HG03439 (cell line): ENCODE results near the gene SPAG5.

ENCODE experiments used
- ATAC-seq: cut with Tn5 transposase; IDR thresholded peaks from one replicate; pipeline ENCODE4 v1.9.1; 2021; ENCODE audit warnings: mild to moderate bottlenecking, moderate library complexity; ENCODE audit not compliant: unreplicated experiment

Gene SPAG5

DNA sequence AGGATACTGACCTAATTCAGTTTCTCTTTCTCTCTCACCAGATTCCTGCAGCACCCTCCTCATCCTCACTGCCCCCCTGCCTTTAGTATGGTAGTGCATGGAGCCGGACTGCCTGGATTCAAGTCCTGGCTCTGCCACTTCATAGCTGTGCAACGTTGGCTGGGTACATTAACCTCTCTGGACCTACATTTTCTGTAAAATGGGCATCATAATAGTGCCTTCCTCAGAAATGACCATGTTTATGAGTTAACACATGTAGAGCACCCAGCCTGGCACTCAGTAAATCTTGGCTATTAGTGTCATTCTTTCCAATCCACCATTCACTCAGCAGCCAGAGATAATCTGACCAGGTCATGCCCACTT, 53.7 kb downstream of the SPAG5 start:
- no peak for ATAC-seq

GRCh38 chr17:28544402-28545140, 54.3 kb downstream of the SPAG5 start:
- no peak for ATAC-seq

- ATAC-seq: no peak
These were observed 57.4 kb downstream of the SPAG5 start for GRCh38 chr17:28541439-28541838.

DNA sequence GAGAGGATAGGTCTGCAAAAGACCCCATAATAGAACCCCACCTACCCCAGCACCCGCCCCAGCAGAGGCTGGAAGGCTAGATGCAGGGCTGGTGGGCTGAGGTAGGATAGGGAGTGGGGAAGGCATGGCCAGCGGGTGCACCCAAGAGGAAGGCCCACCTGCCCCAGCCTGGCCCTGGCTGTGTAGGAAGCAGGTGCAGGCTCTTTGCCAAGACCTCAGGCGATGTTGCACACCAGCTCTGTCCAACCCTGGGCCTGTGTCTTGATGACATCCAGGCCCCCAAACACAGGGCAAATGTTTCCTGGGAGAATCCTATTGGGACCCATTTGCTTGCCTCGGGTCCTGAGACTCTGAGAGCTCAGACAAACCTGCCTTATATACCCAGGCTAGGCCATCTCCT, 58.6 kb downstream of the SPAG5 start:
- ATAC-seq: no peak

GRCh38 chr17:28538296-28538895, 60.4 kb downstream of the SPAG5 start:
- ATAC-seq: no peak

DNA sequence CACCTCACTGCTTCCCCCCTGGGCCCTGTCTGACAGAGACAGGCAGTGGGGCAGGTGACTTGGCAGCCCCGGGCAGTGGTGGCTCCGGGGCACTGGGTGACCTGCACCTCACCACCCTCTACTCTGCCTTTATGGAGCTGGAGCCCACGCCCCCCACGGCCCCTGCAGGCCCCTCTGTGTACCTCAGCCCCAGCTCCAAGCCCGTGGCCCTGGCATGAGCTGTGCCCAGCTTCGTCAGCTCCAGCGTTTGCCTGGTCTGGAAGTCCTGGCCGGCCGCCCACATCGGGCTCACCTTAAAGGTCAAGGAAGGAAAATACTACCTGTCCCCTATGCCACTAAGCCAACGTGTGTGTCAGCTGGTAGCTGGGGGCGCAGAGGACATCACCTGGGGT, 61.6 kb downstream of the SPAG5 start:
- ATAC-seq: no peak

GRCh38 chr17:28536532-28537218, 62.1 kb downstream of the SPAG5 start:
- ATAC-seq: no peak

DNA sequence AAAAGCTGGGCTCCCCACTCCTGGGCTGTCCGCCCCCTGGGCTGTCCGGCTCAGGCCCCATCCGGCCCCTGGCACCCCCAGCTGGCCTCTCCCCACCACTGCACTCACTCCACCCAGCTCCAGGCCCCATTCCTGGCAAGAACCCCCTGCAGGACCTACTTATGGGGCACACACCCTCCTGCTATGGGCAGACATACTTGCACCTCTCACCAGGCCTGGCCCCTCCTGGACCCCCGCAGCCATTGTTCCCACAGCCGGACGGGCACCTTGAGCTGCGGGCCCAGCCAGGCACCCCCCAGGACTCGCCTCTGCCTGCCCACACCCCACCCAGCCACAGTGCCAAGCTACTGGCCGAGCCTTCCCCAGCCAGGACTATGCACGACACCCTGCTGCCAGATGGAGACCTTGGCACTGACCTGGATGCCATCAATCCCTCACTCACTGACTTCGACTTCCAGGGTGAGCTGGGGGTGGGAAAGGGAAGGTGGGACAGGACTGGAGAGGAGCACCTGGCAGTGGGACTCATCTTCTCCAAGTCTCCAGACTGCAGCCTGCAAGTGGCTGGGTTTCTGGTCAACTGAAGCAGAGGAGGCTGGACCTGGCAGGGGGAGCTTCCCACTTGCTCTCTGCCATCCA, 64.0 kb downstream of the SPAG5 start:
- no peak for ATAC-seq

DNA sequence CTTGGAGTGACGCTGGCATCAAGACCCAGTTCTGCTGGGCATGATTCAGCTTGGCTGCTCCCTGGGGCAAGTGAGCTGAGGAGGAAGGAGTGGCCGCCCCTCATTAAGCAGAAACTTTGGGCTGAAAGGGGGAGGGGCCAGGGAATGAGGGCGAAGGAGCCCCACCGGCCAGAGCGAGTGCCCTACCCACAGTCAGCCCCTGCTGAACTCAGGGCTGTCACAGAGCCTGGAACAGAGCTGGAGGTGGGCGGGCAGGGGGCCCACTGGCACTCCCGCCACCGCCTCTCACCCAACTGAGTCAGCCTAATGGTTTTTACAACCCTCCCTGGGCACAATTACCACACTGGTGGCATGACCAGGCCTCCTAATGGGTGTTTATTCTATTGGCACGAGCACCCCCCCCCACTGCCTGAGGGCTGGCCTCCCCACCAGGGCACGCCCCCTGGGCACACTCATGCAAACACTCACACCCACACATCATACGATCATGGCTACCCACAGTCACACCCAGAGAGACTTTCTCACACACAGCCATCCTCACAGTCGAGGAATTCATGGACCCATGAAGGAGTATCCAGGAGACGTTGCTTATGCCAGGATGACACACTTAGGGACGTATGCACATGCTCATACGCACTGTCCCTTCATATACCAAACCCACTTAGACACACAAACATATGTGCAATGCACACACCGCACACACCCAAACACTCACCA, 65.6 kb downstream of the SPAG5 start:
- ATAC-seq: no peak

DNA sequence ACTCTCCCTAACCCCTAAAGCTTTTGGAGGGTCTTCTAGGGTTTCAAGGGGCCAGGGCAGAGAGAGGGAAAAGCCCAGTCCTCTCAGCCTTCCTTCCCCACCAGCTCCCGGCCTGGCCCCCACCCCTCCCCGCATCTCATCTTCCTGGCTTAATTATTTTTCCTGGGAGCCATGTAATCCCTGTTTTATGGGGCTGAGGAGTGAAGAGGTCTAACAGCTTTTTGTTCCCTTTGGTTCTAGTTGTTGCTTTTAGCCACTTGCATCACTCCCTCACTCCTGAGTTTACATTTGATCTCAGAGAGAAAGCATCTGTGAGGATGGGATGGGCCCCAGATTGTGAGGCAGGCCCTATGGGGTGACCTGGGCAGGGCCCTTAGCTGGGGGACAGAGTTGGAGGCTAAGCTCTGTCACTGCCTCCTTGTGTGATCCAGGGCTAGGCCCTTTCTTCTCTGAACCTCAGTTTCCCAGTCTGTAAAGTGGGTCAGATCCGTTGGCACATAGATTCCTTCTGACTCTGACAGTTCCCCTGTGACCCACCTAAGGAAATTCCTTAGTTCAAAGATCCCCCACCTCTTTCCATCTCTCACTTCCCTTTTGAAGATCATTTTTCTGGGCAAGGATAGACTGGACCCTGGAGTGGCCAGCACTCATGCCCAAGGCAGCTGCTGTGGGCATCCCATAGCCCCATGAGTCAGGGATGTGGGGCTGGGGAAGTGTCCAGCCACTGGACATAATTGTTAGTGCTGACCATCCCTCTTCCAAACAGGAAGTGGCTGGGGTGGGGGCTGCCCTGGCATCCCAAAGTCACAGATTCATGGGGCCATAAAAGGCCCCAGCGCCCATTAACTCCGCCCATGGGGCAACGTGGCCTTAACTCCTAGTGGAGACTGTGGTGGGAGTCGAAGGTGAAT, 66.5 kb downstream of the SPAG5 start:
- no peak for ATAC-seq

GRCh38 chr17:28530926-28531325, 67.9 kb downstream of the SPAG5 start:
- no peak for ATAC-seq

GRCh38 chr17:28530250-28530649, 68.6 kb downstream of the SPAG5 start:
- ATAC-seq: no peak

GRCh38 chr17:28529013-28529400, 69.8 kb downstream of the SPAG5 start:
- ATAC-seq: no peak

- no peak for ATAC-seq
These were observed 70.4 kb downstream of the SPAG5 start for GRCh38 chr17:28528327-28529012.

- no peak for ATAC-seq
These were observed 71.0 kb downstream of the SPAG5 start for GRCh38 chr17:28527859-28528258.
